ENCODE measurements around the gene EEFSEC.
A peak's percentile ranks its signal among the peaks of the same experiment; 100 is the strongest.

The EEFSEC gene

DNA sequence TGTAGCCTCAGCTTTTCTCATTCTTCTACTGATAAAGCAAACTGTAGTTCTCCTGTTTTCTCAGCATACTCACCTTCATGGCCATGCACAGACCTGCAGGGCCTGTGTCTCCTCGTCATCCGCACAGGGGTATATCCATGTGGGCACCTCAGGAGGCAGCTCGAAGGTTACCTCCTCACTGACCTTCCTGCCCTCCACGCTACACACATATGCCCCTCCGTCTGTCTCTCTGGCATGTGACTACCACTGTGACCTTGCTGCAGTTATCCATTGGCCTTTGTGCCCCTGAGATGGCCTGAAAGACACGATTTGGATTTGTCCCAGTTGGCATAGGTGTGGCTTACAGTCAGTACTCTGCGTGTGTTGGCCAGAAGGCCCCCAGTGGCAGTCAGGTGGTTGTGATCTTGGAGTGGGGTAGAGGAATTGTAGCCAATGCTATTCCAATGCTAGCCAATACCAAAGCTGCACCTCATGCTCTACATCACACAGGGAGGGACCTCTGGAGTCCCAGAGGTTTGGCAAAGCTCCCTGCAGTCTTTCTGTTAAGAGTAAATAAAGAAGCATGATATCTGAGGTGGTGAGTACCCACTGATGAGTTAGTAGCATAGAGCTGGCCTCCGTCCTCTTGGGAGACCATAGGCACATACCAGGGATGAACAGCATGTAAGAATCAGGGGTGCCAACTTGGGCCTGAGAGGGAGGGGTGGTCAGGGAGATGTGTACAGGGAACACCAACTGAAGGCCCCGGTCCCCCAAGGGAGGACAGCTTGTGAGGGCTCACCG lies 143.4 kb downstream of the EEFSEC start:
- DNase-seq, result peak; percentile 54

DNA sequence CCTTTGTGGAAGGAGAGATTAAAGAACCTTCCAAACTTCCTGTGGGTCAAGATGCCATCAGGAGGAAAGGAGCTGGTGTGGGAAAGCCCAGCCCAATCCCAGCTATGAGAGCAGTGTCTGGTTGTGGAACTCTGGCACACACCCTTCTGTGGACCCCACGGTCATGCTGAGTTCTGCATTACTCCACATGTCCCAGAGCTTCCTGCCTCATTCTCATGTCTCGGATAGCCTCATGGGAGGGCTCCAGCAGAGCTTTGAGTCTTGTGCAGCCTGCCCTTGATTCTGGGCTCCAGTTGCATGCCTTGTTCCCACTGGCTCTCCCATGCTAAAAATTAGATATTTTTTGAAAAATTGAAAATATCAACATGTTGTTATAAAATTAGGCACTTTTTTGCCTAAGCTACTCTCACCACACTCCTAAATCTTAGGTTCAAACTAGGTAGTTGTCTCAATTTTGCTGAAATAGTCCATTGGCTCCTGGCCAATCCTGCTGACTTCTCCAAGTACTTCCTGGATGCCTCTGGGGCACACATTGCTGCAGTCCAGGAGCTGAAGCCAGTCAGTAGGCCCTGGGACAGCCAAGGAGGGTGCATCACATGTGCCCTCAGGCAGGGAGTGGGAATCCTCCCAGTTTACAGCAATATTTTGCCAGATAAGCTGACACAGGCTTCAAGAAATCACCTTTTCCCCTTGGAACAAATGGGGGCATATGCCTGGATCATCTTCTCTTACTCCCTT lies 144.3 kb downstream of the EEFSEC start:
- DNase-seq, result peak; percentile 44

DNA sequence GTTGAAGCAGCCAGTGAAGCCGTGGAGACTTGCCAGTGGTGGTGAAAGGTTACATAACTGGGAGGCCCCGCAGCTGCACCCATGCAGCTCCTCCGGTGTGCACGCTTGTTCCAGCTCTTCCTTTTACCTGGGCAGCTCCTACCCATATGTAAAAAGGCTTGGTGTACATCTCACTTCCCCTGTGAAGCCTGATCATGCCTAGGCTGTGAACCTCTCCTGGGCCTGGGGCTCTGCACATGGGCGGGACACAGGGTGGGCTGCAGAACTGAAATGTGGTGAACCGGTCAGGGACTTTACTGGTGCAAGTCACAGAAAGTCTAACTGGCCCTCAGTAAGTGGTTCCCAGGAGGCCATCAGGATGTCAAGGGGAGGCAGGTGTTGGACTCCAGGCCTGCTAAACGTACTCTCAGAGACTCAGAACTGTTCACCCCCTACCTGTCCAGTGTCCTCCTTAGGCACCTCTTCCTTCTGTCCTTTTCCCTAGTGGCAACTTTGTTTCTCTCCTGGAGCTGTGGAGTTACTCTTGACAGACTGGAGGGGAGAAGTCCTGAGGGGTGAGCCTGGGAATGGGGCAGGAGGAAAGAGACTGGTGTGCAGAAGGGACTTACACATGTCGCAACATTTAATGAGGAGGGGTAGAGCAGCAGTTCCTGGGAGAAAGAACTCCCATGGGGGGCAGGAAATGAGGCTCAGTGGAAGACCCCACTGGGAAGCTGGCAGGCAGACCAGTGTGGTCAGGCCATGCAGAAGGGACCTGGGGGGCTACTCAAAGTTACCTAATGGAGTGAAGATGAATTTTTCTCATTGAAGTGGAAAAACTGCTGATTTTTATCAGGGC lies 148.1 kb downstream of the EEFSEC start:
- peak; percentile 55 for DNase-seq

DNA sequence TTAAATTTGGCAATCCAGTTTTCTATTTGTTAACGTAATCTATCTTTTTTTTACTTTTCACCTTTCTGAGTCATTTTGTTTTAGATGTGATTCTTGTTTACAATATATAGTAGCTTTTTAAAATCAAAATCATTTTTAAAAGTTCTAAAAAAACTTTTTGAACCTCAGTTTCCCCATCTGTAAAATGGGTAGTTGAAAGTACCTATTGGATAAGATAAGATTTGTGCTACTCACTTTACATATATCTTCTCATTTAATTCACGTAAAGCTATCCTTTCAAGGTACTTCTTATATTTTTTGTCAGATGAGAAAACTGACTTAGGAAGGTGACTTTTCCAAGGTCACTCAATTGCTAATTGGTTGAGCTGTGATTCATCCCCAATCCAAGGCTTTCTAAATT lies 153.2 kb downstream of the EEFSEC start:
- no peak for DNase-seq

DNA sequence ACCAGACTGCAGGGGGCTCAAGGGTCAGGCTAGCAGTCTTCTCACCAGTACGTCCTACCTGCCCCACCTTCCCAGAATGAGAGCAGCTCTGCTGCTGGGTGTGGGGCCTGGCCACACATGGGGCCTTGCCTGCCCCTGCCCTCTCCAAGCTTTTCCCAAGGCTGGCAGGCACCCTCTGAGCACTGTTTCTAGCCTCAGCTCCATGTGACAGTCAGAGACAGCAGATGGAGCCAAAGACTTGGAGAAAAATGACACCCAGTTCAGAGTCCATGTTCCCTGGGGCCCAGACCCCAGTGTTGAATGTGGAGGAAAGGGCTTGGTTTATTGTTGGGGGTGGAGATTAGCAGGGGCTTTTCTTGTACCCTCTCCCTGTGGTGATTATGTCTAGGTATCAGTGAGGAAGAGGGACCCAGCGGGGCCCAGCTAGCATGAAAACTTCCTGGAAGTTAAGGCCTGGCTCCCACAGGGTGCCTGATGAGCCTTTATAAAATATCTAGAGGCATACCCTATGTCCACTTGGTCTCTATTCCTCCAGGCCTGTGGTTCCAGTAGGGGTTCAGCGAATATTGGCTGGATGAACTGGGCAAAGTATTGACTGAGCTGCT lies 153.8 kb downstream of the EEFSEC start:
- DNase-seq, result peak; percentile 32

DNA sequence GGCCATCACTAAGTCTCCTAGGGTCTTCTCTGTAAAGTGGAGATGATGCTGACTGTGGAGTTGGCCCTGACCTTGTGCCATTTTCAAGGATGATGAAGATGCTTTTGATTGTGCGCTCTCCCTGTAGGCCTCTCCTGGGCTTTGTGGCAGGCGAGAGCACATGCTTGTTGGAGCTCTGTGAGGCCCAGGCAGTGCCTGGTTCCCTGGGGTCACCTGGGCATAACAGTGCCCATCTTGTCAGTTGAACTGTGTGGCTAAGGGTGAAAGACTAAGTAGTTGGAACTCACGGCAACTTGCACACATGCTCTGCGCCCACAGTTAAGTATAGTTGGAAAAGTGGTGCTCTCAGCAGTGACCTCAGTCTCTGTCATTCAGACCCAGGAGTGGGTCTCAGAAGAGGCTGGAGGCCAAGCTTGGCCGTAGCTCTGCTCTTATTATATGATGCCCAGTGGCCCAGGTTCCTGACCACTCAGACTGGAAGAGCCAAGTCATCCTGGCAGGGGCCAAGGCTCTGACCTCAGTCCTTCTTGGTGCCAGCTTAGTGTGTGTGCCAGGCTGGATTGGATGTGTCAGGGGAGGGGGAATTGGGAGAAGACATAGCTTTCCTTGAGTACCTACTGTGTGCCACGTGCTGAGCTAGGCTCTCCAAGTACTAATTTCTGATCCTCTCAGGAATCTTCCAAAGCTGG lies 154.6 kb downstream of the EEFSEC start:
- peak; percentile 45 for DNase-seq

DNA sequence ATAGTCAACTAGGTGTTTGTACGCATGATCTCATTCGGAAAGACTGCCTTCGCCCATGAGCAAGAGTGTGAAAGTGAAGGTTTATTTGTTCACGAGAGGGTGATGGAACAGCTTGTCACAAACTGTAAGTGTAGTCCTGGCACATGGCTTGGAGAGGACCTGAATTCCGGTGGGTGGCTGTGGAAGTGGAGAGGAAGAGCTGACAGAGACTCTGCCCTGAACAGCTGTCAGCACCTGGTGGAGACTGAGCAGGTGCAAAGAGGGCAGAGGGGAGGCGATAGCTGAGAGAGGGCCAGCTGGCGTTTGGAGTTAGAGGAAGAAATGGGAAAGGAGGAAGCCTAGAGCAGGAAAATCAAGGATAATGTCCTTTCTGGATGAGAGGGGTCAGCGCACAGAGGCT lies 155.7 kb downstream of the EEFSEC start:
- peak; percentile 11 for DNase-seq

DNA sequence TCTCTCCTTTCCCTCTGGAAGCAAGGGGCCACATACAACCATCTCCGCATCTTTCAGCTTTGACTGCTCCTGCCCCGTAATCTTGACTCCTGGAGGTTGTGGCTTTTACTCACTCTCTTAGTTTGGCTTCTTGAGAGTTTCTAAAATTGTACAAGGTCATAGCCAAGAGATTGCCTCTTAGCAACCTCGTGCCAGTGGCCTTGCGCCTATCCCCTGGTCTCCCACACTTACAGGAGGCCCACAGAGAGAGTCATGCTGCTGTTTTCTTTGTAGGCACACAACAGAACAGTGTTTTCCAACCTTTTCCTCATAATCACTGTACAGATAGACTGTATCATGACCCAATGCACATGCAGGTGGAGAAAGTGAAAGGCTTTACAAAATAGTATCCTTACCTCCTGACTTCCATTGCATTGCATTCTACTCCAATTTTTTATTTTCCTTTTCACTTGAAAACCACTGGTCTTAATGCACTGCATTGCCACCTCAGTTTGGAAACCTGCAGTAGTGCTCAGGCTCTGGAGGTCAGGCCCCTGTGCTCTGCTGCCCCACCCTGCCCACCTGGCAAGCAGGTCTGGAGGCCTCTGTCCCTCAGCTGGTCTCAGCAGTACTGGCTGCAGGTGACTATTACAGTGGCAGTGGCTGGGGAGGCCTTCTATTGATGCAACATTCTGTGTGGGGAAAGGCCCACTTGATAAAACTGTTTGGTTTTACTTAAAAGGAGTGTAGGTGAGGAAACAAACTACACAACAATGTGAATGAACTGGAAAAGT lies 157.2 kb downstream of the EEFSEC start:
- peak; percentile 37 for DNase-seq

DNA sequence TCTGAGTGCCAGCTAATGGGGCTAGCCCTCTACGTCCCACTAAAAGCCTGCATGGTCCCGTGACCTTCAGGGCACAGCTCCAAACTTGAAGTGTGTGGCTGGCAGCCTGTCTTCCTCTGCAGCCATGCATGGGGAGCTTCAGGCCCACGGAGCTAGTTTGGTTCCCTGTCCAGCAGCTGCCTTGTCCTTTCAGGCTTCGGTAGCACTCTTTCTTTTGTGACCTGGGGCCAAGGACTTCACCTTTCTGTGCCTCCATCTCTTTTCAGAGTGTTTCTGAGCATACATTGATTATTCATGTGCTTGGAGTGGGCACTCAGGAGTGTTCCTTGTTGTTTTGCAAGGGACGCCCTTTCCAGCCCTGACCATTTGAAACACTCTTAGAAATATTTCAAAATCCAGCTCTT lies 158.2 kb downstream of the EEFSEC start:
- DNase-seq, result peak; percentile 33

DNA sequence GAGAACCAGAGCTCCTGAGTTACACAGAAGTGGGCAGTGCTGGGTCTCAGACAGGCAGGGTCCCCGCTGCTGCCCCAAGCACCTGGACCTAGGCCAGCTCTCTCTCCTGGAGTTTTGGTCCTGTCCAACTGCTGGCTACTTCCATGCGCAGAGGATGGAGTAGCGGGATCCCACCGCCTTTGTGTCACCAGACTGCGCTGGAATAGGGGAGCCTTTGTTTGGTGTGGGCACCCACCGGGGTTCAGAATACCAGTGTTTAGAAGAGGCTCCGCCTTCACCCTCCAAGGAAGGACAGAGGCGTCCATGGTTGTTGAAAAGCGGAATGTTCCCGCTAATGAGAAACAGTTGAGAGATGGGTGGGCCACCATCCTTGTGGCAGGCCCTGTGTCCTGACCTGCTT lies 159.0 kb downstream of the EEFSEC start:
- peak; percentile 30 for DNase-seq

DNA sequence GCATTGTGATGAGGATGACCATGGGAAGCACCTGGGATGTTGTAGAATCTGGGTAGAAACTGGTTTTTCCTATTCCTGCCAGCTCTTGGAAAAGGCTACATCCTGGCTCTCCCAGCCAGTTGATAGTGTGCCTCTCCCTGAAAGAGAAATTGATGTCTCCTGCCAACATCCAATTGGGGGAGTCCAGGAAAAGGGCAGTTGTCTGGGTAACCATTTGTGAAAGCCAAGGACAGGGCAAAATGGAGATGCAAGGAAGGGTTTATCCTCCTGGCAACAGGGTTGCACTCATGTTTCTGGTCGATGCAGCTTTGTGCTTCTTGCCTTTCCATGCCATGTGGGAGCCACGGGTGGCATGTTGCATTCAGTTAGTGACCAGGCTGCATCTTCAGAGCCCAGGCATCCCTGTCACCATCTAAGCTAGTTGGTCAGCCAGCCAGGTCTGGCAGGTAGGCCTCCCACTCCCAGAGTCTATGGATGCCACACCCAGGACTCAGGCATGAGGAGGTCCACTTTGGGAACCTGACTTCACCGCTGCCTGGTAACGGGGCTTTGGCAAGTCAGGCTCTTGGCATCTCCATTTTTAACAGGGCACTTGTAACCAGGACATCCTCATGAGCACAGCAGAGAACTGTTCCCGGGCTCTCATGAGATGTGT lies 159.9 kb downstream of the EEFSEC start:
- DNase-seq, result peak; percentile 52

DNA sequence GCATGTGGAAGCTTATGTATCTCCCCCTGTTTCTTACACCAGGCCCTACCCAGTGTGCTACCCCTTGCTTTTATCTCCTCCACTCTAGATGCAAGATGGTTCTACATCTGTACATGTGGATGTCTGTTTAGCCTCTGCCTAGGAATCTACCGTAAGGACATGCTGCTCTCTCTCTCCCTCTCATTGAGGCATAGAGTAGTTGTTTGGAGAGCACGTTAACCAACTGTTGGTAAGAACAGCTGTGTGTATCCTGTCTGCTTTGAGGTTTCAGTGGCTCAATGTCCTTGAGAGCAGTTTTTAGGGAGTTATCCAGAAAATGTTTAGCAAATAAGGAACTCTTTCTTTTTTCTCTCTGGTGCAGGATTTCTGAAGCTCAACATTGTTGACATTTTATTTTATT lies 160.7 kb downstream of the EEFSEC start:
- DNase-seq, result peak; percentile 15

DNA sequence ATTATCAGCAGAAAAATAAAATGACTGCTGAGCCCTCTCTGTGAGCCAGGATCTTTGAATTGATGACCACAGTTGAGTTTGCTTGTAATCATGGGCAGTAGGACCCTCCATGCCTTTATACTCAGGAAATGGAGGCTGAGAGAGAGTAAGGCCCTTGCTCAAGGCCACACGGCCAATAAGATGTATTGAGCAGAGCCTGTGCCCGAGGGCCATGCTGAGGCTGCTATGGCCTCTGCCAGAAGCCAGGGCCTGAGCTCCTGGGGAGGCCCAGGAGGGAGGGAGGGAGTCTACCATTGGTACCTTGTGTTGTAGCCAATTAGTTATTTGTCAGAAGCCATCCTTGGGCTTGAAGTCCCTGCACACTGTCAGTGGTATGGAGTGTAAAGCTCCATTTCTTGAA lies 162.0 kb downstream of the EEFSEC start:
- DNase-seq, result peak; percentile 47

DNA sequence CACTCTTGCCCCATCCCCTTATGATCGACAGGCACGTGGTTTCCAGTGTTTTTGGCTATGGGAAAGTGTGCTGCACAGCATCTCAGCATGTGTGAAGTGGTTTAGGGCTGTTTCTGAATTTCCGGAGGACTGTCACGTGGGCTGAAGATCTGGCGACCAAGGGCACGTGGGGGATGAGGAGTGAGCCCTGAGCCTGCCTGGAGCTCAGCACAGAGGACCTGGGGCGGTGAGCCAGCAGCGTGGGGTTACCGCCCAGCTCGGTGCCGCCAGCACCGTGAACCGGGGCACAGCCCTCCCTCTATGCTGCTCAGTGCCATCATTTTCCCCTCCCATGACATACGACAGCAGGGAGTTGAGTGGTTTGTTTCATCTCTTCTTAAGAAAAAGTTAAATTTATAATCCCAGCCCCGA lies 163.2 kb downstream of the EEFSEC start:
- DNase-seq, result peak; percentile 73

DNA sequence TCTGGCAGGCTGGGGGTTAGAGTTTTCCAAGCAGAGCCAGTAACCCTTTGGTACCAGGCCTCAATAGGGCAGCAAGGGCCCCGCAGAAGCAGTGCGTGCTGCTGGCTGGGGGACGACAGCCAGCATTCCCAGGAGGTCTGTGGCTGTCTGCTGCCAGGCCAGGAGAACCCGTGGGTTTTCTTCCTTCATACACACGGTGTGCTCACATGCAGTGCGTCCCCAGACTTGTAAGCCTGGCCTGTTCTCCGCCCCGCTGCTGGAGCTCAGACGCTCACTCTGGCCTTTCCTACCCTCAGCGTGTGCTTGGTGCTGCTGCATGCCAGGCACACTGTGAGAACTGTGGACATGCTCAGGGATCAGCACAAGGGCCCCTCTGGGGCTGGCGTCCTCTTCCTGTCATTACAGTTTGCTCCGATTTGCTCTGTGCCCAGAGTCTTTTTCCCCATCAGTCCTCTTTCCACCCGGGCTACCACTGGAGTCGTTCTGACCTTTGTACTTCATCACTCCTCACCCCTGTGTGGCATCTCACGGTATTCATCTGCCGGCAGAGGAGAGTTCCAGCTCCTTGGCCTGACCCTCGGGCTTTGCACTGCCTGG lies 163.9 kb downstream of the EEFSEC start:
- peak; percentile 60 for DNase-seq

DNA sequence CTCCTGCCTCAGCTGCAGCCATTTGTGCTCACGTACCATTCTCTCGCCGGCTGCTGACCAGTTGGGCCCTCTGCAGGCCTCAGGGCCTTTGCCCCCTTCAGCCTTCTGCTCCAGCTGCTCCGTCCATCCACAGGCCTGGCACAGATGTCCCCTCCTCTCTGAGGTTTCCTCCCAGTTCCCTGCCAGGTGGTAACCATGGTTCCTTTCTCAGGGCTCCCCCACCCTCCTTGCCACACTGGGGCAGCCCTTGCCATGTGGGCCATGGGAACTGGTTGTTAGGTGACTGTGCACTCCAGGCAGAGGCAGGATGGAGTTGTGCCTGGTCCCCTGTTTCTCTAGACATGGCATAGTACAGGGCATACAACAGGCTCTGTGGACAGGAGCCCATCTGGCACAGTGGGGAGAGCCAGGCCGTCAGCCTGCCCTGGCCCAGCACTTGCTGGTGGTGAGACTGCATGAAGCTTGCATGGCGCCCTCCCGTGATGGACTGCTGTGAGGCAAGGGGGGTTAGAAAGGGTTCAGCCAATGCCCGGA lies 164.5 kb downstream of the EEFSEC start:
- DNase-seq, result peak; percentile 57

DNA sequence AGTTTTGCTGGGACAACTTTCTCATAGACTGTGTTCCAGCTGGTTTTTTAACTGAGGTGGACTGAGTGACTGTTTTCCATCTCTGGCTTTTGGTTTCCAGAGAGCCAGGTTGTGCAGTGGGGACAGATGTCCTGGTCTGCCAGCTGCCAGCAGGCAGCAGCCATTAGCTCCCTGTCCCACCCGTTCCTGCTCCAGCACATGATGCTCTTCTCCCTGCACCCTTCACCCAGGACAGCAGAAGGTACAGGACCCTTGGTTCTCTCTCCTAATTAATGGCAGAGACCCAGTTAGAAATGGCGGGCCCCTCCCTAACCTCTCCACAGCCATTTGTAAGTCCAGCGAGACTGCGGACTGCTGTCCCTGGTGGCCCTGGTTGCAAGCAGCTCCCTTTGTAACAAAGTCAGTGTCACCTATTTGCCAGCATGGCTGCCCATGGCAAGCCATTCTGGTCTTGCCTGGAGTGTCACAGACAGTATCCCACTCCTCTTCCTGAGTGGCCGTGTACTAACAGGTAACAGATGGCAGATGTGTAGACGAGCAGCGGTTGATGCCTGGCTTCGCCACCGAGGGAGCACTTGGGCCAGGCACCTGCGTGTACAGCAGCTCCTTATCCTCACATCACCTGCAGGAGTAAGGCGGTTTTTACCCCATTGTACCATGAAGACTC lies 165.1 kb downstream of the EEFSEC start:
- DNase-seq, result no peak

DNA sequence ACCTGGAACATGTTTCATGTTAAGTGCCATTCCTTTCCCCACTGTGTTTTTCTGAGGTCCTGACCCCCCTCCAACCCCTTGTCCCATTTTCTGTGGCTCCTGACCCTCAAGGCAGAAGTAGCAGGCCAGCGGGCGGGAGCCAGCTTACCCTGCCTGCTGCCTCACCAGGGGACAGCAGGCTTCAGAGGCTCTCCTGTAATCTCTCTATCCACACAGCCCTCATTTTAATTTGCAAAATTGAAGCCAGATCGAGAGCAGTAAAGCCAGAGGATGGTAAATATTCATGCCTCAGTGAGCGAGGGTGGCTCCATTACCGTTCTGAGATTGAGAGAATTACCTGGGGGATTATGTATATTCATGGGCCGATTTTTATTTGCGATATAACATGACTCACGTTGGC lies 165.8 kb downstream of the EEFSEC start:
- DNase-seq, result no peak

DNA sequence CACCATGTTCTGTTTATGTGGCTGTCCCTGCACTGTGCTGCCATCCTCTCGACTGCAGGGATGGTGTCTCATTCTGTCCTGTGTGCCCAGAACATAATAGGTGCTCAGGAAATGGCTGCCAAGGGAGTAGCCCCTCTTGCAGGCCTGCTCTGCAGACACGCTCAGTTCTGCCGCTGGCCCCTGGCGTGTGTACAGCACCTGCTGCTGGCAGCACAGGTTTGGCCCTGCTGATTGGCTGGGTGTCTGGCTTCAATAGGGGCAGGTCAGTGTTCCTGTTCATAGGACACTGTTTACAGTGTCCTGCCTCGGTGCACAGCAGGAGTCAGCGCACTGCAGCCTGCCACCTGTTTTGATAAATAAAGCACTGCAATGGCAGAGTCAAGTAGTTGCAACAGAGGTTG lies 166.5 kb downstream of the EEFSEC start:
- DNase-seq, result no peak

Measured in activated CD8-positive, alpha-beta memory T cell treated with anti-CD3 and anti-CD28 coated beads for 24 hours (primary cell).